Neural cell (in vitro differentiated cells): ENCODE measurements around the gene SPATA13. TPM values are rescaled to one million over a fixed set of nuclear protein-coding genes. Genes with fewer than 3 reads are reported as not detected.

Experiments
- H2AFZ ChIP-seq: fragments of 200-600, 300-800 bp; sonication (generic), shearing (Covaris generic); 2 replicates; pipeline ENCODE4 v1.6.0; 2014; ENCODE audit warnings: low read depth, mild to moderate bottlenecking, antibody characterized with exemption, low read length, moderate library complexity
- H3F3A ChIP-seq: fragments of 200-600 bp; shearing (Covaris generic); 2 replicates; pipeline ENCODE4 v1.6.1; 2016; ENCODE audit warnings: mild to moderate bottlenecking, moderate library complexity, mixed read lengths, antibody characterized with exemption, low read length; ENCODE audit not compliant: insufficient read depth, poor library complexity, severe bottlenecking
- H3K27ac ChIP-seq: fragments of 200-600, 300-800 bp; sonication (generic), shearing (Covaris generic); 2 replicates; pipeline ENCODE4 v1.5.1; 2014; ENCODE audit warnings: mild to moderate bottlenecking, low read length, moderate library complexity
- H3K27me3 ChIP-seq: fragments of 300-800, 200-600 bp; sonication (generic), shearing (Covaris generic); 2 replicates; pipeline ENCODE4 v1.6.0; 2014; ENCODE audit warnings: mild to moderate bottlenecking, low read depth, low read length, moderate library complexity; ENCODE audit not compliant: insufficient read depth
- H3K36me3 ChIP-seq: fragments of 300-800, 200-600 bp; sonication (generic), shearing (Covaris generic); 2 replicates; pipeline ENCODE4 v1.5.1; 2014; ENCODE audit warnings: mild to moderate bottlenecking, antibody characterized with exemption, low read length, moderate library complexity; ENCODE audit not compliant: insufficient read depth
- H3K4me2 ChIP-seq: fragments of 300-800, 200-600 bp; sonication (generic), shearing (Covaris generic); 2 replicates; pipeline ENCODE4 v1.6.0; 2014; ENCODE audit warnings: mild to moderate bottlenecking, low read length
- H3K4me3 ChIP-seq: fragments of 300-800, 200-600 bp; sonication (generic), shearing (Covaris generic); 2 replicates; pipeline ENCODE4 v1.5.1; 2014; ENCODE audit warnings: mild to moderate bottlenecking, low read length, moderate library complexity
- H3K79me2 ChIP-seq: fragments of 200-600 bp; shearing (Covaris generic); replicated peaks from 2 replicates; pipeline ENCODE4 v1.6.0; 2014; ENCODE audit warnings: mild to moderate bottlenecking, low read length, moderate library complexity; ENCODE audit not compliant: insufficient read depth
- H3K9ac ChIP-seq: fragments of 300-800, 200-600 bp; sonication (generic), shearing (Covaris generic); 2 replicates; pipeline ENCODE4 v1.6.1; 2016; ENCODE audit warnings: mild to moderate bottlenecking, low read length, mixed read lengths
- H3K9me2 ChIP-seq: fragments of 200-600 bp; shearing (Covaris generic); 2 replicates; pipeline ENCODE4 v1.6.1; 2016; ENCODE audit warnings: mild to moderate bottlenecking, low read length, mixed read lengths; ENCODE audit not compliant: insufficient read depth
- H3K9me3 ChIP-seq: fragments of 200-600, 300-800 bp; sonication (generic), shearing (Covaris generic); 2 replicates; pipeline ENCODE4 v1.6.1; 2016; ENCODE audit warnings: mild to moderate bottlenecking, mixed run types, low read length, moderate library complexity, mixed read lengths
- H4K20me1 ChIP-seq: fragments of 200-600 bp; shearing (Covaris generic); 2 replicates; pipeline ENCODE4 v1.6.1; 2016; ENCODE audit warnings: mild to moderate bottlenecking, mixed run types; ENCODE audit not compliant: insufficient read depth
- EP300 ChIP-seq: fragments of 450-650 bp; conservative IDR thresholded peaks from 2 replicates; pipeline ENCODE4 v1.6.1; 2014; ENCODE audit warnings: antibody characterized with exemption, mild to moderate bottlenecking, moderate library complexity; ENCODE audit not compliant: poor library complexity, severe bottlenecking
- EZH2 ChIP-seq: fragments of 200-600, 300-800 bp; shearing (Covaris generic), sonication (generic); IDR thresholded peaks from 2 replicates; pipeline ENCODE4 v1.6.1; 2014; ENCODE audit warnings: antibody characterized with exemption, low read length, borderline replicate concordance, mild to moderate bottlenecking; ENCODE audit not compliant: insufficient read depth, poor library complexity, severe bottlenecking
- MXI1 ChIP-seq: fragments of 450-650 bp; conservative IDR thresholded peaks from 2 replicates; pipeline ENCODE4 v1.6.1; 2014; ENCODE audit warnings: antibody characterized with exemption, mild to moderate bottlenecking; ENCODE audit not compliant: poor library complexity, severe bottlenecking
- POLR2AphosphoS5 ChIP-seq: IDR thresholded peaks from 2 replicates; pipeline ENCODE4 v1.6.1; 2012
- RAD21 ChIP-seq: fragments of 450-650 bp; conservative IDR thresholded peaks from 2 replicates; pipeline ENCODE4 v1.6.1; 2014; ENCODE audit warnings: antibody characterized with exemption, mild to moderate bottlenecking, moderate library complexity
- SMC3 ChIP-seq: fragments of 450-650 bp; conservative IDR thresholded peaks from 2 replicates; pipeline ENCODE4 v1.6.1; 2014; ENCODE audit warnings: antibody characterized with exemption, mild to moderate bottlenecking, moderate library complexity; ENCODE audit not compliant: poor library complexity
- TAF1 ChIP-seq: IDR thresholded peaks from 2 replicates; pipeline ENCODE4 v1.6.1; 2012; ENCODE audit warnings: low read depth
- polyA plus RNA-seq: library from polyadenylated mRNA; depleted of rRNA; stranded (reverse); fragments of >200 nt; gene quantifications from 2 replicates; pipeline ENCODE4 v1.2.3, GENCODE V29; 2014
- TF ChIP-seq, protein P1 (sequence below): IDR thresholded peaks from 2 replicates; pipeline ENCODE4 v1.6.1; 2012; ENCODE audit warnings: borderline replicate concordance
- TF ChIP-seq, protein P2 (sequence below): fragments of 450-650 bp; IDR thresholded peaks from 2 replicates; pipeline ENCODE4 v1.5.1; 2014; ENCODE audit warnings: antibody characterized with exemption, mild to moderate bottlenecking, moderate library complexity; ENCODE audit not compliant: poor library complexity, severe bottlenecking

SPATA13 gene
- polyA plus RNA-seq, 1 donor from 2014 or later = 15.5 TPM

- Histone ChIP-seq H3K9me2 (no peaks in the 10 kb centered on the region), H3F3A (no peaks in the 10 kb centered on the region), H3K36me3 (no peaks in the 10 kb centered on the region), H3K27me3 (no peaks in the 10 kb centered on the region), H3K9me3 (no peaks in the 10 kb centered on the region), H3K79me2 (no peaks in the 10 kb centered on the region), H3K27ac (no peak overlapping the region), H2AFZ (no peak overlapping the region), H4K20me1 (no peaks in the 10 kb centered on the region), H3K4me2 (no peak overlapping the region), H3K9ac (no peak overlapping the region), H3K4me3 (no peak overlapping the region)
- TF ChIP-seq EZH2 (no peak), TAF1 (no peak), MXI1 (no peak)
Measured at GRCh38 chr13:24254146-24254841, 93.8 kb downstream of the SPATA13 start.

DNA sequence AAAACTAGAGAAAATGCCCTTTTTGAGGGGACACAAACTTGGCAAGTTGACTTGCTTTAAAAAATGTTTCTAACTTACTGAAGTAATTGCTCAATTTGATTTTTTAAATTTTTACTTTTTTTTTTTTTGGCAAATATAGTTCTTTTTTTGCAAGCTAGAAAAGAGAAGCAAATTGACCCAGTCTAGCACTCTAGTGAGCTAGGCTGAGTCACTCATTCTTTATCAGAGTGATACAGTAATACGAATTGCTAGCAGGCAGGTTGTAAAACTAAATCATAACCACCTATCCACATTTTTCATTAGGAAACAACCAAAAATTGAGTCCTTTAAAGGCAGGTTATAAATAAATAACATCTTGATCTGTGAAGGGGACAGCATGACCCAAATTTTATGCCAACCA is 97.0 kb downstream of the SPATA13 start:
- H2AFZ ChIP-seq = no peak overlapping the region
- no peak overlapping the region for H3K4me3 ChIP-seq
- no peaks in the 10 kb centered on the region for H3K27me3 ChIP-seq
- no peaks in the 10 kb centered on the region for H3K79me2 ChIP-seq
- no peaks in the 10 kb centered on the region for H3F3A ChIP-seq
- no peak overlapping the region for H3K27ac ChIP-seq
- H3K9me3 ChIP-seq = no peaks in the 10 kb centered on the region
- TF ChIP-seq RAD21 = no peak
- H4K20me1 ChIP-seq = no peaks in the 10 kb centered on the region
- no peaks in the 10 kb centered on the region for H3K36me3 ChIP-seq
- H3K9me2 ChIP-seq = no peaks in the 10 kb centered on the region
- no peak overlapping the region for H3K4me2 ChIP-seq
- H3K9ac ChIP-seq = no peak overlapping the region

DNA sequence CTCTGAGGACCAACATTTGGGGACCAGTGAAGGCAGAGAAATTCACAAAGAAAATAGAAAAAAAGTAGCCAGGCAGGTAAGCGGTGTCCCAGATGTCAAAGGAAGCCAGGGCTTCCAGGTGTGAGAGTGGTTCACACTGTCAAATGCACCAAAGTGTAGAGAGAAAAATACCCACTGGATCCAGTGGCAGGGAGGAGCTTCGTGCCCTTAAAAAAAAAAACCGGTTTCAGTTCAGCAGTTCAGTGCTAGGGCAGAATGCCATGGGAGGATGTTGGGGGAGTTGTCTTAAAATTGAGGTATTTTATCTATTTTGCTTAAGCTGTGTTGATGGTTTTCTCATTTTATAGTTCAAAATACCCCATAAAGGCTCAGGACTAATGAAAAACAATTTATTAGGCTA is 101.0 kb downstream of the SPATA13 start:
- Histone ChIP-seq H3K36me3 (no peaks in the 10 kb centered on the region), H3K9me2 (no peaks in the 10 kb centered on the region), H3K4me3 (no peak overlapping the region), H2AFZ (no peak overlapping the region), H3K27ac (no peak overlapping the region), H3K79me2 (no peaks in the 10 kb centered on the region), H3K27me3 (no peaks in the 10 kb centered on the region), H3K9ac (no peak overlapping the region), H3F3A (no peaks in the 10 kb centered on the region), H3K4me2 (no peak overlapping the region), H3K9me3 (no peaks in the 10 kb centered on the region), H4K20me1 (no peaks in the 10 kb centered on the region)
- TF ChIP-seq EP300 (no peak), EZH2 (no peak), SMC3 (no peak), MXI1 (no peak), RAD21 (no peak), TAF1 (no peak), POLR2AphosphoS5 (no peak)
- TF ChIP-seq, protein P1, sequence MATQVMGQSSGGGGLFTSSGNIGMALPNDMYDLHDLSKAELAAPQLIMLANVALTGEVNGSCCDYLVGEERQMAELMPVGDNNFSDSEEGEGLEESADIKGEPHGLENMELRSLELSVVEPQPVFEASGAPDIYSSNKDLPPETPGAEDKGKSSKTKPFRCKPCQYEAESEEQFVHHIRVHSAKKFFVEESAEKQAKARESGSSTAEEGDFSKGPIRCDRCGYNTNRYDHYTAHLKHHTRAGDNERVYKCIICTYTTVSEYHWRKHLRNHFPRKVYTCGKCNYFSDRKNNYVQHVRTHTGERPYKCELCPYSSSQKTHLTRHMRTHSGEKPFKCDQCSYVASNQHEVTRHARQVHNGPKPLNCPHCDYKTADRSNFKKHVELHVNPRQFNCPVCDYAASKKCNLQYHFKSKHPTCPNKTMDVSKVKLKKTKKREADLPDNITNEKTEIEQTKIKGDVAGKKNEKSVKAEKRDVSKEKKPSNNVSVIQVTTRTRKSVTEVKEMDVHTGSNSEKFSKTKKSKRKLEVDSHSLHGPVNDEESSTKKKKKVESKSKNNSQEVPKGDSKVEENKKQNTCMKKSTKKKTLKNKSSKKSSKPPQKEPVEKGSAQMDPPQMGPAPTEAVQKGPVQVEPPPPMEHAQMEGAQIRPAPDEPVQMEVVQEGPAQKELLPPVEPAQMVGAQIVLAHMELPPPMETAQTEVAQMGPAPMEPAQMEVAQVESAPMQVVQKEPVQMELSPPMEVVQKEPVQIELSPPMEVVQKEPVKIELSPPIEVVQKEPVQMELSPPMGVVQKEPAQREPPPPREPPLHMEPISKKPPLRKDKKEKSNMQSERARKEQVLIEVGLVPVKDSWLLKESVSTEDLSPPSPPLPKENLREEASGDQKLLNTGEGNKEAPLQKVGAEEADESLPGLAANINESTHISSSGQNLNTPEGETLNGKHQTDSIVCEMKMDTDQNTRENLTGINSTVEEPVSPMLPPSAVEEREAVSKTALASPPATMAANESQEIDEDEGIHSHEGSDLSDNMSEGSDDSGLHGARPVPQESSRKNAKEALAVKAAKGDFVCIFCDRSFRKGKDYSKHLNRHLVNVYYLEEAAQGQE = no peak
- TF ChIP-seq, protein P2, sequence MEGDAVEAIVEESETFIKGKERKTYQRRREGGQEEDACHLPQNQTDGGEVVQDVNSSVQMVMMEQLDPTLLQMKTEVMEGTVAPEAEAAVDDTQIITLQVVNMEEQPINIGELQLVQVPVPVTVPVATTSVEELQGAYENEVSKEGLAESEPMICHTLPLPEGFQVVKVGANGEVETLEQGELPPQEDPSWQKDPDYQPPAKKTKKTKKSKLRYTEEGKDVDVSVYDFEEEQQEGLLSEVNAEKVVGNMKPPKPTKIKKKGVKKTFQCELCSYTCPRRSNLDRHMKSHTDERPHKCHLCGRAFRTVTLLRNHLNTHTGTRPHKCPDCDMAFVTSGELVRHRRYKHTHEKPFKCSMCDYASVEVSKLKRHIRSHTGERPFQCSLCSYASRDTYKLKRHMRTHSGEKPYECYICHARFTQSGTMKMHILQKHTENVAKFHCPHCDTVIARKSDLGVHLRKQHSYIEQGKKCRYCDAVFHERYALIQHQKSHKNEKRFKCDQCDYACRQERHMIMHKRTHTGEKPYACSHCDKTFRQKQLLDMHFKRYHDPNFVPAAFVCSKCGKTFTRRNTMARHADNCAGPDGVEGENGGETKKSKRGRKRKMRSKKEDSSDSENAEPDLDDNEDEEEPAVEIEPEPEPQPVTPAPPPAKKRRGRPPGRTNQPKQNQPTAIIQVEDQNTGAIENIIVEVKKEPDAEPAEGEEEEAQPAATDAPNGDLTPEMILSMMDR = no peak
